Stimulated activated CD4-positive, alpha-beta T cell treated with anti-CD3 and anti-CD28 coated beads, Interleukin-1b, Interleukin-23, amount 100 ng/mL, for 24 hours (primary cell): ENCODE measurements around the gene MTARC2.

Source experiments
- DNase-seq, 4 experiments: peaks; one replicate each; pipeline ENCODE4 v3.0.0-alpha.2; 2020; ENCODE audit warnings: low read depth in 4 of 4, low spot score in 1 of 4

The MTARC2 gene

DNA sequence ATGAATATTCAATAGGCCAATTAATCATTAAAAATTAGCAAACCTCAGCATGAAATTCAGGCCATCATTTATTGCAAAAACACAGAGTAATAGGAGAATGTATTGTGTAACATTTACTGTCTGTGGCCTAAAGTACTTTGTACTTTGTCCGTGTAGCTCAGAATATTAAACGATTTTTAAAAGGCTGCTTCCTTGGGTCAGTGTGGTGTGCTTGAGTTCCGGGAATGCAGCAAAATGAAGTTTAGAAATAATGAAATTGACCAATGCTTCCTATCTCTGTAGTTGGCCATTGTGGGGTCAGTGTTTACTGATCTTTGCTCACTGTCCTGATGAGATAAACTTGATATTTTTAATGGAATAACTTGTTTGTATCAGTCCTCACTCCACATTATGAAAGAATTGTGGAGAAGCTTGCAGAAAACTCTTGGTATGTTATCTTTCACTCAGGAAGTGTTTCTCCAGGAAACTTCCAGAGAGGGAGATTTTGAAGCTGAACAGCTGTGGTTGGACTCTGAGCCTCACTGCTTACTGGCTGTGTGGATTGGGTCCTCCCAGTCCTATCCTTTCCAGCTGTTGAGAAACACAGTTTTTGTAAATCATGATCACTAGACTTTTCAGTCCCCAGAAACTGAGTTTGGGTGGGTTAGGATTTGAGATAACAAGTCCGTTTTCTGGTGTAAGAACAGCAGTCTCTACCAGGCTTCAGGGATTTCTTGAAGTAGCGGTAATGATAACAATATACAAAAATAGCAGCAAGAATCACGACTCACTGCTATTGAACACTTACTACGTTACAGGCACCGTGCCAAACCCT is 19.4 kb downstream of the MTARC2 start:
- no peak for DNase-seq

DNA sequence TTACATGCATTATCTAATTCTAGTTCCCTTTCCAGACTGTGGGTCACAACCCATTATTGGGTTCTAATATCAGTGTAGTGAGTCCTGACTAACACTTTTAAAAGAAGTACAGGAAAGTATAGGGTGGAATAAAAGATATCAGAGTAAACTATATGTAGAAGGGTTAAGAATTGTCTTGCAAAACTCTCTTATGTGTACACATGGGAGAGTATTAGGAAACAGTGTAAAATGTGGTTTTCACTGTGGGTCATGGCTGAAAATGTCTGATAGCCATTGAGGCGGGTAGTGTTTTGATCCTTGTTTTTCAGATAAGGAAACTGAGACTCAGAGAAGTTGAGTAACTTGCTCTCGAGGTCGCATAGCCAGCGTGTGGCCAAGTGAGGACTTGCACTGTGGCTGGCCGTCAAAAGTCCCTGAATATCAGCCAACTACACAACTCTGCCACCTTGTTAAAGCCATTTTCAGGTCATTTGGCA is 20.0 kb downstream of the MTARC2 start:
- DNase-seq = no peak

- DNase-seq = no peak
Observed at GRCh38 chr1:220769205-220769604, 21.1 kb downstream of the MTARC2 start.

- DNase-seq = no peak
Observed at GRCh38 chr1:220770245-220770913, 22.3 kb downstream of the MTARC2 start.

GRCh38 chr1:220772846-220773245 is 24.7 kb downstream of the MTARC2 start:
- DNase-seq = no peak

GRCh38 chr1:220775240-220775853 is 27.2 kb downstream of the MTARC2 start:
- DNase-seq = peak; percentile 8 to 28 (median 10)

DNA sequence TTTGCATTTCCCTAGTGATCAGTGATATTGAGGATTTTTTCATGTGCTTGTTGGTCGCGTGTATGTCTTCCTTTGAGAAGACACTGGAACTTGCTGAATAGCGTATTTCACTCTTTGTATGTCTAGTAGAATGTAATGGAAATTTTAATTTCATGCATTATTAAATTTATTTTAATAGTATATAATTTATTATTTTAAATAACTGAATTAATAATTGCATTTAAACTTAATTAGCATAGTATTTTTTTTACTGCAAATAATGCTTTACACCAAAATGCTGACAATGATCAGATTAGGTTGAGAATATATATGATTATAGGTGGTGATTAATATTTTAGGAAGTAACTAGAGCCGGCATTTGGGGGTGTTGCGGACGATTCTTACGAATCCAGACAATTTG is 28.1 kb downstream of the MTARC2 start:
- no peak for DNase-seq

- peak; percentile 39 to 57 (median 48) for DNase-seq
Observed at GRCh38 chr1:220776720-220777326, 28.7 kb downstream of the MTARC2 start.

- DNase-seq = no peak
Observed at GRCh38 chr1:220783453-220783852, 35.3 kb downstream of the MTARC2 start.

DNA sequence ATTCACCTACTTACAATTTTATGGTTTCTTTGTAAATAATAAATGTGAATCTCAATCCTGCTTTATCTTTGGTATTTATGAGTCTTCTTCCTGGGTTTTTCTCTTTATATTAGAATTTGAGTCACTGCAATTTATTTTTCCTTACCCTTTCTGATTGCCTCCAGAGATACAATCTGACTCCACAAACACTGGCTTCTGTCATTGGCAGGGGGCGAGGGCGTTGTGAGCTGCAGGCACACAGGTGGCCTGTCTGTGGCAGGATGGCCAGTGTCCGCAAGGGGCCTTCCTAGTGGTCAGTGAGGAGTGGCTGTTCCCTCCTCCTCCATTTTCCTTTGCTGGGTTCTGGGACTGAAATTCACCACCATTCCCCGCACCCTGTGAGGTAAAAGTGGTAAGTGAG is 36.6 kb downstream of the MTARC2 start:
- DNase-seq = no peak

GRCh38 chr1:220785166-220786056 is 37.3 kb downstream of the MTARC2 start:
- no peak for DNase-seq

DNA sequence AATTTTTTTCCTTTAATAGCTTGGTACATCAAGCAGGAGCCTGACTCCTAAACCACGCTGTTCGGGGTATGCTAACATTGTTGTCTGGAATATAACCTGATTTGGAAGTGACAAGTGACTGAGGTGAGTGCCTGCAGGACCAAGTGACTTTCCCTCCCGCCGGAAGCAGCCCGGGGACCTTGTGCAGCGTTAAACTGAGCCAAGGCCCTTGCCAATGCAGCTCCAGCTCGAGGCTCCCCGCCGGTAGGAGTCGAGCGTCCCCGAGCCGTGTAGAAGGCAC is 37.9 kb downstream of the MTARC2 start:
- no peak for DNase-seq

DNA sequence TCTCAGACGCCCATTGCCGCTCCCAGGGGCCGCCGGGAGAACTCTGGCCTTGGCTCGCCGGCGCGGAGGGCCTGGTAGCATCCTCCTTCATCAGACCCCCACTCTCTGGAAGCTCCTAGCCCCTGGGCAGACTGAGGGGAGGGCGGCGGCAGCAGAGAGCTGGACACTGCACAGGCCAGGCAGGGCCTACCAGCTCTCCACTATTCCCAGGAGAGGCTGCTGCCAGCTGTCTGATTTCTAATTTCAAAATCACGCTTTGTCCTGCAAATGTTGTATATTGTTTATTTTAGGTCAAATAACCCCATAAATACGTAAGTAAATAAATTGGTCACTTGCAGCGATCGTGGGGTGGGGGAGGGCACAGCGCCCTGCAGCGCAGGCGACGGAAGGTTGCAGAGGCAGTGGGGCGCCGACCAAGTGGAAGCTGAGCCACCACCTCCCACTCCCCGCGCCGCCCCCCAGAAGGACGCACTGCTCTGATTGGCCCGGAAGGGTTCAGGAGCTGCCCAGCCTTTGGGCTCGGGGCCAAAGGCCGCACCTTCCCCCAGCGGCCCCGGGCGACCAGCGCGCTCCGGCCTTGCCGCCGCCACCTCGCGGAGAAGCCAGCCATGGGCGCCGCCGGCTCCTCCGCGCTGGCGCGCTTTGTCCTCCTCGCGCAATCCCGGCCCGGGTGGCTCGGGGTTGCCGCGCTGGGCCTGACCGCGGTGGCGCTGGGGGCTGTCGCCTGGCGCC is 38.4 kb downstream of the MTARC2 start, which contains the start of gene MTARC1:
Gene MTARC1 (plus strand): TSS at position 577 of the 732 bp plus-strand sequence. CDS start 32 bp downstream, at position 609.
- no peak for DNase-seq

DNA sequence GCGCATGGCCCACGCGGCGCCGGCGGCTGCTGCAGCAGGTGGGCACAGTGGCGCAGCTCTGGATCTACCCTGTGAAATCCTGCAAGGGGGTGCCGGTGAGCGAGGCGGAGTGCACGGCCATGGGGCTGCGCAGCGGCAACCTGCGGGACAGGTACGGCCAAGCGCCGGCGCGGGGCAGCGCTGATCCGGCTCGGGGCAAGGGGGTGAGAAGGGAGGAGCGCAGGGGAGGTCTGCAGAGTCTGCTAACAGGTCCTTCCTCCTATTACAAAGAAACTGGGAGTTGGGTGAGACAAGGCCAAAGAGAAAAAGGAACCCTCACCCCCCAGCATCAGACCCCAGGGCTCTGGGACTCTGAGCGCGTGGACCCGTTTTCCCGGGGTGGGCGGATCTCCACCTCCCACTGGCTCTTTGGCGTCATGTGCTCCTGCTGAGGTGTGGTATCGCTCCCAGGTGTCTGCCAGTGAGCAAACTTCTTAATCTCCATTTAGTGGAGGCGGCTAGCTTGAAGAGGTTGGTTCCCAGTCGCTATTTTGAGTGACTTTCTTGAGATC is 39.0 kb downstream of the MTARC2 start:
- DNase-seq = no peak

DNA sequence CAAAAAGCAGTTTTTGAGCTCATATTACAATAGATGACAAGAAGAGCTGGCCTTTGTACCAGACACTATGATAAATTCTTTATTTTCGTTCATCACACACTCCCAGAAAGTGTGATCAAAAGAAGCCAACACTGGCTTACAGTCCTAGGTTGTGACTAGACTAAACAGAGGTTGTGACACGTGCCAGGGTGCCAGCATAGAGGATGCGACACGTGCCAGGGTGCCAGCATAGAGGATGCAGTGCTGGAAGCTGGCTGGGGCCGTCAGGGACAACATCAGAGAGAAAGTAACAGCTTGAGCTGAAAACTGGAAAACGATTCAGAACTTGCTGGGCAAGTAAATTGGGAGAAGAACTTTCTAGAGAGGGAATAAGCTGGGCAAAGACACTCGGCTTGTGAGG is 40.8 kb downstream of the MTARC2 start:
- DNase-seq = no peak

DNA sequence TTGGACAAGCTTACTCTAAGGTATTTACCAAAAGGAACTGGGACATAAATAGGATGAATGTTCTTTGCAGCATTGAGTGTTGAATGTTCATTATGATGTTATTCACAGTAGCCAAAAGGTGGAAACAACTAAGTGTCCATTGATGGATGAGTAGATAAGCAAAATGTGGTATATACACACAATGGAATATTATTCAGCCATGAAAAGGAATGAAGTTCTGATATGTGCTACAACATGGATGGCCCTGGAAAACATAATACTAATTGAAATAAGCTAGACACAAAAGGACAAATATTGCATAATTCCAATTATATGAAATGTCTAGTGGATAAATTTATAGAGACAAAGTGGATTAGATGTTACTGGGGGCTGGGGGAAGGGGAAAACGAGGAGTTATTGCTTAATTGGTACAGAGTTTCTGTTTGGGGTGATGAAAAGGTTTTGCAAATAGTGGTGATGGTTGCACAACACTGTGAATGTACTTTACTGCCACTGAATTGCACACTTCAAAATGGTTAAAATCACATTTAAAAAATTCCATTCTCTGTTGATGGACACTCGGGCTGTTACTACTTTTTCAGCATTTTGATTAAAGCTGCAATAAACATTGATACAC is 41.5 kb downstream of the MTARC2 start:
- no peak for DNase-seq

- no peak for DNase-seq
Observed at GRCh38 chr1:220791285-220791684, 43.2 kb downstream of the MTARC2 start.

DNA sequence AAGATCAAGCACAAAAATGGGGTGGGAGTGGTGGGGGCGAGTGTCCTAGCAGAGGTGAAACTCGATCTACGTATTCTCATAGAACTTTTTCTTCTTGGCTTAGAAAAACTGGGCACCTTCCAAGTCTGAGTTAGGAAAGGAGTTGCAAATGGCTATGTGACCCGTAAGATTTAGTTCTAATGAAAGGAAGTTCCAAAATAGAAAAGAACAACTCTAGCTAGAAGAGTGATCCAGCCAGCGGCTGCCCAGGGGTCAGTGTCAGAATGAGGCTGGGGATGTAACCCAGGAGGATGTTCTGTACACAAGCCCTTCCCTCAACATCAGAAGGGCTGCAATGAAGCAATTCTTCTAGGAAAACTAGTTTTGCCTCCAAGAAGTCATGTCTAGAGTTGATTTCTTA is 43.8 kb downstream of the MTARC2 start:
- no peak for DNase-seq

DNA sequence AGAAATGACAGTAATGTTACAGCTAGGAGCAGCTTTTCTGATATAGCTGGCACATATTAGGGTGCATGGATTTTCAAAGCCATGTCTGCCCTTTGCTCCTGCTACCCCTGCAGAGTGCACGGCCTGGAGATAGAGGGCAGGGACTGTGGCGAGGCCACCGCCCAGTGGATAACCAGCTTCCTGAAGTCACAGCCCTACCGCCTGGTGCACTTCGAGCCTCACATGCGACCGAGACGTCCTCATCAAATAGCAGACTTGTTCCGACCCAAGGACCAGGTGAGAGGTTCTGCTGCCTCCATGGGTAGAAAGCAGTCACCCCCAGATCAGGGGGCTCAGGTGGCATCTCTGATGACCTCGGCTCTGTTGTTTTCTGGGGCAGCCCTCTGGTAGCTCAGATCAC is 48.4 kb downstream of the MTARC2 start:
- DNase-seq = no peak
